Aorta (tissue), 5 donors: ENCODE results near the gene KRT7. TPM values are rescaled to one million over a fixed set of nuclear protein-coding genes. Genes with fewer than 3 reads are reported as not detected.

Experiments used
- ATAC-seq: fragments of 200-7000 bp; cut with Tn5 transposase; one replicate; pipeline ENCODE4 v1.9.1; 2022; ENCODE audit warnings: moderate library complexity; ENCODE audit not compliant: low FRiP score
- DNase-seq, 2 donors: peaks; one replicate each; pipeline ENCODE4 v3.0.0-alpha.2; 2020
- H3K27ac ChIP-seq, 2 donors: one replicate each; pipeline ENCODE4 v1.5.1; 2013; ENCODE audit warnings: low read length in 2 of 2, mild to moderate bottlenecking in 2 of 2, moderate library complexity in 2 of 2, control low read depth in 1 of 2, inconsistent platforms in 1 of 2, low read depth in 1 of 2
- H3K27me3 ChIP-seq, 2 donors: one replicate each; pipeline ENCODE4 v1.6.1; 2013; ENCODE audit warnings: control low read depth in 1 of 2, low read length in 1 of 2, mild to moderate bottlenecking in 1 of 2, moderate library complexity in 1 of 2; ENCODE audit not compliant: insufficient read depth in 2 of 2, control insufficient read depth in 1 of 2
- H3K36me3 ChIP-seq, 2 donors: one replicate each; pipeline ENCODE4 v1.6.1; 2013; ENCODE audit warnings: control low read depth in 1 of 2, low read length in 1 of 2, mild to moderate bottlenecking in 1 of 2; ENCODE audit not compliant: insufficient read depth in 2 of 2, control insufficient read depth in 1 of 2
- H3K4me1 ChIP-seq, 2 donors: one replicate each; pipeline ENCODE4 v1.6.1; 2013; ENCODE audit warnings: low read length in 2 of 2, control low read depth in 1 of 2, mild to moderate bottlenecking in 1 of 2, moderate library complexity in 1 of 2; ENCODE audit not compliant: insufficient read depth in 2 of 2, control insufficient read depth in 1 of 2
- H3K4me3 ChIP-seq, 2 donors: one replicate each; pipeline ENCODE4 v1.5.1; 2013; ENCODE audit warnings: low read length in 2 of 2, control low read depth in 1 of 2, mild to moderate bottlenecking in 1 of 2
- H3K9me3 ChIP-seq: one replicate; pipeline ENCODE4 v1.6.1; 2013; ENCODE audit warnings: mild to moderate bottlenecking, low read length; ENCODE audit not compliant: control insufficient read depth
- WGBS, 2 donors: extraction: QIAGEN DNeasy Blood & Tissue Kit; methylation state at CpG; one replicate each; pipeline ENCODE4 v1.1.7; 2013; 5-methylcytosine and 5-hydroxymethylcytosine counted together
- intact Hi-C, 2 donors: fragments of 100-400 bp; cut with DNase I; formaldehyde crosslinking; loops; one replicate each; pipeline versions ENCODE4 v1.14.2 to v1.15.0; 2022
- long read RNA-seq, 2 donors: library from polyadenylated mRNA; unstranded; transcript quantifications; one replicate each; pipeline ENCODE4 v2.0.0, GENCODE V29; 2020 to 2021
- polyA plus RNA-seq, 2 donors: library from polyadenylated mRNA; stranded (reverse); fragments of 200-250 nt; gene quantifications; one replicate each; pipeline ENCODE4 v1.2.3, GENCODE V29; 2013
- total RNA-seq, 2 donors: library from RNA; stranded (reverse); fragmentation: NEBNext Ultra II Directional; extraction: Animal tissue kit (Norgen Biotek cat#: 25700); gene quantifications; one replicate each; pipeline ENCODE4 v1.2.1, GENCODE V29; 2021
- donor health status: healthy with polysubstance abuse.
- donor health status: Bipolar disorder and iron deficiency.
- donor health status: DM: no; HTN: no; CAD: no.
- donor health status: DM: no; HTN: no; CAD: no.
- donor health status: DM: yes; HTN: yes; CAD: no.

KRT7 gene
- total RNA-seq (10 to 100 TPM in 1 of 2 donors, 1 to 10 TPM in 1; 8.7 to 17.3 TPM), polyA plus RNA-seq (100 to 1,000 TPM in 1 of 2 donors, 10 to 100 TPM in 1; 82.6 to 110 TPM)
- long read RNA-seq, donor 1, transcript KRT7-201 (9 exons, 1,754 nt), result major isoform, 28 of 39 reads
- long read RNA-seq, donor 1, partial matches to known transcripts, result 3 of 39 reads
- long read RNA-seq, donor 1, other reads (novel, unspliced or antisense), result 8 of 39 reads
- long read RNA-seq, donor 2, transcript KRT7-201 (9 exons, 1,754 nt), result major isoform, 10 of 17 reads
- long read RNA-seq, donor 2, partial matches to known transcripts, result 1 of 17 reads
- long read RNA-seq, donor 2, other reads (novel, unspliced or antisense), result 5 of 17 reads

DNA sequence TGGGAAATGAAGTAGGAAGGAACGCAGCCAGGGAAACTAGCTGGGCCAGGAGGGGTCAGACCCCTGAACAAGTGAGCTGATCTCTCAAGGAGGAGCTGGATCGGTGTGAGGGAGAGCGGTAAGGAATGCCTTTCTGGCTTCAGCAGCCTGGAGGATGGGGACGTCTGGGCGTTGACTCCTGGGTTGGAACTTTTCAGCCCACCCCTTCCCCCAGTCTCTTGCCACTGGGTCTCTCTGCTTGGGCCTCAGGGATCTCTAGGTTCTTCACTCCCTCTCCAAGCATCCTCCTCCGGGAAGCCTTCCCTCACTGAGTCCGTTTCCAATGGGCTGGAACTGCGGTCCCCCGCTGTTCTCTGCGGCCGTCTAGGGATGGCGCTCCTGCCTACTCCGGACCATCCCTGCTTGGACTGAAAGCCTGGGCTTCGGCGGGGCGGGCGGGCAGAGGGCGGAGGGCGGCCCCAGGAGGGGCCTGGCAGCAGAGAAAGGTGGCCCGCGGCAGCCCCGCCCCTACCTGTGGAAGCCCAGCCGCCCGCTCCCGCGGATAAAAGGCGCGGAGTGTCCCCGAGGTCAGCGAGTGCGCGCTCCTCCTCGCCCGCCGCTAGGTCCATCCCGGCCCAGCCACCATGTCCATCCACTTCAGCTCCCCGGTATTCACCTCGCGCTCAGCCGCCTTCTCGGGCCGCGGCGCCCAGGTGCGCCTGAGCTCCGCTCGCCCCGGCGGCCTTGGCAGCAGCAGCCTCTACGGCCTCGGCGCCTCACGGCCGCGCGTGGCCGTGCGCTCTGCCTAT lies at the start of gene KRT7:
TSS of gene KRT7 (plus strand) at position 570 of the 788 bp plus-strand sequence. CDS start at position 624, 54 bp downstream.
- H3K27ac ChIP-seq, result no peak within 1 kb of the TSS
- no peak within 1 kb of the TSS for H3K4me3 ChIP-seq
- H3K4me1 ChIP-seq, result peaks cover 0 to 4% of the 10 kb centered on the region in 2 donors
- intact Hi-C loops, result loop anchor here in 1 of 2 donors (5.0 kb wide), 1 partner anchor 44 kb away; no protein-coding TSS in a partner anchor
- H3K9me3 ChIP-seq, result no peaks in the 10 kb centered on the region
- ATAC-seq, result no peak
- WGBS, 2 donors, result 16 to 20% methylated on average over 45 to 58 of the region's 58 CpGs
- H3K27me3 ChIP-seq, result no peaks in the 10 kb centered on the region
- no peaks in the 10 kb centered on the region for H3K36me3 ChIP-seq
- DNase-seq, result peak in 1 of 2 donors; percentile 77

DNA sequence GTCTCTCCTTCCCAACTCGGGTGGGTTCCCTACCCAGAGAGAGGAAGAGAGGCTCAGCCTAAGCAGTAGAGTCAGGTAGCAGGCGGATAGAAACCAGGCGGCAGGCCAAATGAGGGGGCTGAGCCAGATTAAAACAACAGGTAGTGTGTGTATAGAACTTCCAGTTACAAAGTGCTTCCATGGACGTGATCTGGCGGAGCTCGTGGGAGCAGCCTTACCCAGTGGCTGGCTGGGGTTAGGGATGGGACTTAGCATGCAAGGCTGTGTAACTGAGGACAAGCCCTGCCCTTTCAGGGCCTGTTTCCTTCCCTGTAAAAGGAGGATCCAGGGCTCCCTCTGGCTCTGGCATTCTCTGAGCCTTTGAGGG lies 49.5 kb upstream of the KRT7 start:
- WGBS, 2 donors, result 55 to 57% methylated on average over 6 of the region's 6 CpGs
- no peaks in the 10 kb centered on the region for H3K27me3 ChIP-seq
- no peaks in the 10 kb centered on the region for H3K9me3 ChIP-seq
- intact Hi-C loops, result no loop called here
- H3K27ac ChIP-seq, result no peak overlapping the region
- ATAC-seq, result no peak
- H3K4me1 ChIP-seq, result peaks cover 0 to 2% of the 10 kb centered on the region in 2 donors
- no peak for DNase-seq
- H3K36me3 ChIP-seq, result no peaks in the 10 kb centered on the region
- H3K4me3 ChIP-seq, result no peak overlapping the region

DNA sequence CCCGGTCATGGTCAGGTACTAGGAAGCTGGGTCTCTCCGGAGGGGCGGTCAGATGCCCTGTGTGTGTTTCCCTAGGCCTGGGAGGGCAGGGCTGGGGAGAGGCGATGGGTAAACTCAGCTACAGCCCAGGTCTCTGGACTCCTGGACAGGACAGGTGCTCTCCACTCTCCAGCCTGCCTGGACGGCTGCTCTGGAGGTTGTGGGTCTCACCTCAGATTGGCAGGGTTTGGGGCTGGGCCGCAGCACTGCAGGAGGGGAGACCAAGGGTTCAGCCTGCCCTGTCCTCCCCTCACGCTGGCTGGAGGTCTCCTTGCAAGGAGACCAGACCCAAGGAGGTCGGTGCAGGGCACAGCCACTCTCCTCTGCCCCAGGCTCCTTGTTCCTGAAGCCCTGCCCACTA lies 49.1 kb upstream of the KRT7 start:
- DNase-seq (no peak), ATAC-seq (no peak)
- no peak overlapping the region for H3K27ac ChIP-seq
- H3K4me3 ChIP-seq, result no peak overlapping the region
- intact Hi-C loops, result no loop called here
- no peaks in the 10 kb centered on the region for H3K9me3 ChIP-seq
- no peaks in the 10 kb centered on the region for H3K36me3 ChIP-seq
- peaks cover 0 to 2% of the 10 kb centered on the region in 2 donors for H3K4me1 ChIP-seq
- H3K27me3 ChIP-seq, result no peaks in the 10 kb centered on the region
- WGBS, 2 donors, result 88 to 90% methylated on average over 8 of the region's 8 CpGs

DNA sequence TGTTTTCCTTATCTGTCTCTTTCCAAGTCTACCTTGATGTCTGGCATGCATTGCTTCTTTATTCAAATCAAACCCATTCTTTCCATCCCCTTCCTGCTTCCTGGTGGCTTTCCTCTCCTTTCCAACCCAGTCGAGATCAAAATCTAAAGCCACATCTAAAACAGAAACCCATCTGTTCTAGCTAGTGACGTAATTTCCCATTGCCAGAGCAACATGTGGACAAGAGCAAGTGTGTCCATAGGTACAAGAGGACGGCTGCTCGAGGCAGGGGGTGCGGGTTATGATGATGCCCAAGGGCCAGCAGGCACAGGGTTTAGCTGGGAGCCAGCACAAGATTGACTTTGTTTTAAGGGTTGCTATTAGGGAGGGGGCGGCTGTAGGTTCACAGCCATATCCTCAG lies 48.2 kb upstream of the KRT7 start:
- H3K9me3 ChIP-seq, result no peaks in the 10 kb centered on the region
- H3K27me3 ChIP-seq, result no peaks in the 10 kb centered on the region
- WGBS, 2 donors, result 83 to 89% methylated on average over 6 of the region's 6 CpGs
- DNase-seq (no peak), ATAC-seq (no peak)
- intact Hi-C loops, result no loop called here
- H3K4me1 ChIP-seq, result peaks cover 0 to 2% of the 10 kb centered on the region in 2 donors
- no peaks in the 10 kb centered on the region for H3K36me3 ChIP-seq
- no peak overlapping the region for H3K27ac ChIP-seq
- H3K4me3 ChIP-seq, result no peak overlapping the region

DNA sequence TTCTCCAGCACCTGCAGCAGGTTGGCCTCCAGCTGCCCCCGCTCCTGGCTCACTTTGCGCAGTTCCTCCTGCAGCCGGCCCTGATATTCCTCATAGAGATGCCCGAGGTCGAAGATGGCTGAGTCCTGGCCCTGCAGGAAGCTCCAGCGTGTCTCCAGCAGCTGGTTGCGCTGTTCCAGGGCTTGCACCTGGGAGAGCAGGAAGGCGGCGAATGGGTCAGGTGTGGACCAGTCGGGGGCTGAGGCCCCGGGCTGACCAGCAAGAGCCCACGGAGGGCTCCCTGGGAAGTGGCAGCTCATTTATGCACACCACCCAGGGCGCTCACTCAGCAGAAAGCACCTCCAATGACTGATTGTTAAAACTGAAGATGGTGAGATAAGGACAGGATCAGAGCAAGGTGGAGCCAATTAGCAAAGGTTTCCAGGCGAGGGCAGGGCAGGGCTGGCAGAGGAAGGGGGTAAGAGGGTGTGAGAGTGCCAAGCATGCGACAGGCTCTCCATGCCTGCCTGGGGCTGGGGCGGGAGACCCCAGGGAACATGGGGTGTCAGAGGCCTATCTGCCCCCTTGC lies 47.6 kb upstream of the KRT7 start:
- no peaks in the 10 kb centered on the region for H3K36me3 ChIP-seq
- intact Hi-C loops, result no loop called here
- no peak for DNase-seq
- no peaks in the 10 kb centered on the region for H3K9me3 ChIP-seq
- 96% methylated on average over 16 of the region's 16 CpGs for WGBS, 2 donors
- no peak overlapping the region for H3K27ac ChIP-seq
- no peaks in the 10 kb centered on the region for H3K27me3 ChIP-seq
- H3K4me1 ChIP-seq, result peaks cover 0 to 2% of the 10 kb centered on the region in 2 donors
- no peak for ATAC-seq
- H3K4me3 ChIP-seq, result no peak overlapping the region

DNA sequence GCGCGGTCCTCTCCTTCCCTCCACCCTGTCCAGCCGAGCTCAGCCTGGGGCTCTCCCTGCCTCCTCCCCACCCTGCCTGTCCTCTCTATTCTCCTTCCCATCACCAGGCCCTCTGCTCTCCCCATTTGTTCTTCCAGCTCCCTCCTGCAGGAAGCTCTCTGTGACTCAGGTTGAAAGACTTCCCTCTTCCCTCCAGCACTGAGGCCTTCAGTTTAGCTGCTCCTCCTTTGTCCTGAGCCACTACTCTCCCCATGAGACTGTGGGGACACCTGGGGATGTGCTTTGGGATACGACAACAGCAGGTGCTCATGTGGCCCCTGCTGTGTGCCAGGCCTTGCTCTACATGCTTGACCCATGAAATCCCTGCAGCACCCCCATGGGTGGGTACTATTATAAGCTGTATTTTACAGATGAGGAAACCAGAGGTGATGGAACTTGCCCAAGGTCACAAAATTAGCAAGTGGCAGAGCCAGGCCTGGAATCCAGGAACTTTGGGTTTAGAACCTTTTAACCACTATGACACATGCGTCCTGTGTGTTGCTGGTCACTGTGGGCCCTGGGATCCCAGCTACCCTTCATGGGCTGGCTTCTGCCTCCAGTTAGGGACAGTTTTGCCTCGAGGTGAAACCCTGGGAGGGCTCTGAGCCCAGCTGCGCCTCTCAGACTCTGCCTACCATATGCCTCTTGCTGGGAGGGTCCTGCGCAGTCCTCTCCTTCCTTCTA lies 46.8 kb upstream of the KRT7 start:
- intact Hi-C loops, result no loop called here
- 82 to 91% methylated on average over 8 of the region's 8 CpGs for WGBS, 2 donors
- no peak overlapping the region for H3K4me3 ChIP-seq
- no peaks in the 10 kb centered on the region for H3K9me3 ChIP-seq
- H3K4me1 ChIP-seq, result peaks cover 0 to 2% of the 10 kb centered on the region in 2 donors
- no peaks in the 10 kb centered on the region for H3K27me3 ChIP-seq
- H3K36me3 ChIP-seq, result no peaks in the 10 kb centered on the region
- no peak for ATAC-seq
- no peak overlapping the region for H3K27ac ChIP-seq
- DNase-seq, result no peak

DNA sequence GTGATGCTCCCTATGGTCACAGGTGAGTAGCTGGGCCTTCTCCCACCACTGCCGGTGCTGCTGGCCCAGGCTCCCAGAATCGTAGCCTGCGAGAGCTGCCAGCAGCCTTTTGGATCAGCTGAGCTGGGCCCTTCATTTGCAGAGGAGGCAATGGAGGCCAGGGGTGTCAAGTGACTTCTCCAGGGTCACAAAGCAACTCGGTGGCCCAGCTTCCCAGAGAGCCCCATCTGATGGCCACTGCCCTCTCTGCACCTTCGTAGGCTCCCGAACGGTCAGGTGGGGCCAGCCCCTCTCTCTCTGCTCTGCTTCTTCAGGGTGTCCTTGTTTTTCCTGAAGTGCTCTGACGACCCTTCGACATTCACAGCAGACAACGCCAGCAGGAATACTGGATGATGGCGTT lies 45.8 kb upstream of the KRT7 start:
- 93 to 94% methylated on average over 11 of the region's 11 CpGs for WGBS, 2 donors
- Histone ChIP-seq H3K36me3 (no peaks in the 10 kb centered on the region), H3K9me3 (no peaks in the 10 kb centered on the region), H3K4me3 (no peak overlapping the region), H3K27me3 (no peaks in the 10 kb centered on the region), H3K27ac (no peak overlapping the region), H3K4me1 (peaks cover 0 to 2% of the 10 kb centered on the region in 2 donors)
- intact Hi-C loops, result no loop called here
- ATAC-seq, result no peak
- no peak for DNase-seq

DNA sequence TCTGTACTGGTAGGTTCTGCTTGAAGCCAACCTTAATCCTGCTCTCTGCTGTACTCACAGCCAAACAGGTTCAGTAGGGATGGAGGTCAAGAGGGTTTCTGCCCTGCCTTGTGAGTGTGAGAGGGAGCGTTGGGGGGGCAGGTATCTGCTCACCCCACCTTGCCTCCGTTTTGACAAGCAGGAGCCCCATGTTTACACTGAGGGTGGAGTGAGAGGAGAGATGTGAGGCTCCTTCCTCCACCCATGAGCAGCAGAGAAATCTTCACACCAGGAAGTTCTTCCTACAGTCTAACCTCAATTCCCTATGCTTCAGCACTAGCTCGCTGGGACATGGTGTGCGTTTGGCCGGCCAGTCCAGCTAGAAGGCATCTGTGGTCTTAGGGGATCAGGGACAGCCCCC lies 45.4 kb upstream of the KRT7 start:
- H3K27me3 ChIP-seq, result no peaks in the 10 kb centered on the region
- H3K27ac ChIP-seq, result no peak overlapping the region
- intact Hi-C loops, result no loop called here
- H3K4me3 ChIP-seq, result no peak overlapping the region
- ATAC-seq (no peak), DNase-seq (no peak)
- H3K9me3 ChIP-seq, result no peaks in the 10 kb centered on the region
- 92 to 96% methylated on average over 5 of the region's 5 CpGs for WGBS, 2 donors
- no peaks in the 10 kb centered on the region for H3K36me3 ChIP-seq
- H3K4me1 ChIP-seq, result peaks cover 2% of the 10 kb centered on the region in 2 donors
